ENCODE results near the gene DESI1.
A peak's percentile ranks its signal among the peaks of the same experiment; 100 is the strongest.
"Not testable (repeated sequence)": the region's sequence is repeated elsewhere in the genome, so short reads cannot be mapped to it uniquely, and the experiment has no call there.

Gene DESI1

DNA sequence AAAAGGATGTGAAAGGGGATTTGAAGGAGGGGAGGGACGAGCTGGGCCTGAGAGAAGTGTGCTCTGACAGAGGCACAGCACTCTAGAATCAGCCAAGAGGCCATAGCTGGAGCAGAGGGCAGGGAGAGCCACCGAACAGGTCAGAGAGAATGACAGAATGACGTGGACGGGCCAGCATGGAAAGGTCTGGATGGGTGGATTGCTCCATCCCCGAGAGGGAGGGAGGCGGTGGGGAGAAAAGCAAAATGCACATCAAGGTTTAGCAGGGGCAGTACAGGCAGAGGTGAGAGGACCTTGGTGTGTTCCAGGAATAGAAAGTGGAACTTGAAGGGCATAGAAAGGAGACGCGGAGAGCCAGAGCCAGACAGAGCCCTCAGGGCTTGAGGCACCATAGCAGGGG, 38.1 kb downstream of the DESI1 start:
- no peak for DNase-seq

DNA sequence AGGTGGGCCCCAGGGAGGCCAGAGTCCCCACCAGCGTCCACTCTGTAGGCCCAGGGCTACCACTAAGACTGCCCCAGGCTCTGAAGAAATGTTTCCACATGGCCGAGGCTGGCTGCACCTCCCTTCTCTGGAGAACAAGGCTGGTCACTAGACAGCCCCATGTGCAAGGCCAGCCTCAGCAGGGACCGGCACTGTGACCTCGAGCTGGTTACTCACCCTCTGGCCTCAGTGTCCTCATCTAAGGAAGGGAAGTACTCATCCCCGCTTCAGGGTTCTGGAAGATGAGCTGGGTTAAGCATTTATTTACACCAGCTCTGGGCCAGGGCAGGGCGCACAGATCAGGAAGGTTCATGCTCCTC, 40.9 kb downstream of the DESI1 start:
- DNase-seq: no peak

DNA sequence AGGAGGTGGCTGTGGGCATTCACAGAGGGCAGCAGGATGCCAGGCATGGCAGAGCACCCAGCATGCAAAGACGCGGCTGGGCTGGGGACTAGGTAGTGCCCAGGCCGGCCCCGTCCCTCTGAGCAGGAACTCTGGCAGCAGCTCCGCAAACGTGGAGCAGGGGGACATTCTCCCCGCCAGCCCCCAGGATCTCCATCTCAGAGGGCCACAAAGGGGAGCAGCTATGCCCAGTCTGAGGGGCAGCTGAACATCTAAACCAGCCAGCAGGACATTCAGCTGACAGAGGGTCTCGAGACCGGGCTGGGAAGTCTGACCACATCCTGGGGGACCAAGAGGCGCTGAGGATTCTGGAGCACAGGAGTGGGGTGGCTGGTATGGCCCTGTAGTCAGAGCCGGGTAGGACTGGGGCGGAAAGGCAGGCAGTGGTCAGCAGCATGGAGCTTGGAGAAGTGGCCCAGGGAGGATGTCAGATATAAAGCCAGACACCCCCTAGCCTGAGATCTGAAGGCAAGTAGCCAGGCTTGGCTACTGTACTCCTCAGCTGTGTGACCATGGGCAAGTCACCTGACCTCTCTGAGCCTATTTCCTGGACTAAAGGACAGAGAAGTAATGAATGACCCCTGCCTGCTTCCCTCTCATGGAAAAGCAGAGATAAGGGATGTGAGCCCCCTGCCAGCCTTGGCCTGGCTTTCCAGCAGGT, 41.4 kb downstream of the DESI1 start:
- DNase-seq: no peak

DNA sequence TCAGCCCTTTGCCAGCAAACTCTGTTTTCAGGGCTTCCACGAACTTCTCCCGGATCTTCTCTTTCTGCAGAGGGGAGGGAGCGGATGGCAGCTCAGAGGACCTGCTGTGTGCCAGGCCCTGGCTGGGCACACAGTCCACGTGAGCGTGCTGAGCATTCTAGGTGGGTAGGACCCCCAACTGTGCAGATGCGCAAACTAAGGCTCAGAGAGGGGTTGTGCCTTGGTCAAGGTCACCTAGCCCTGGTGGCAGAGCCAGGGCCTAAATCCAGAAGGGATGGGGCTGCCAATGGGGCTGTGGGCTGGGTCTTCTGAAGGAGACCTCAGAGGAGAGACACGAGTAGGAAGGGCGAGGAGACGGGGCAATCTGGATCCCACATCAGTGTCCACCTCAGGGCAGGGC, 42.0 kb downstream of the DESI1 start:
- no peak for DNase-seq

DNA sequence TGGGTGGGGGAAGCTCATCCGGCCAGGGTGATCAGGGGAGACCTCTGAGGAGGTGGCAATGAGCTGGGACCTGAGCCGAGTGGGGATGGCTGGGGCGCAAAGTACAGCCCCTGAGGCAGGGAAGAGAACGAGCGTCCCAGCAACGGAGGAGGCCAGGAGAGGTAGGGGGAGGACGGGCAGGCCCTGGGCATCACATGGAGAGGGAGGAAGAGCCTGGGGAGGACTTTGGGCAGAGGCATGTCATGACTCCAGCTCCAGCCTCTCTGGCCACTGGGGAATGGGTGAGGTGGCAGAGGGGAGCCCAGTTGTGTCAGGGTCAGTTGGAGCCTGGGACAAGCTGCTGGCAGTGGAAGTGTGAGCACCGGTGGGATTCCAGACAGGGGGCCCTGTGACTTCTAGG, 42.7 kb downstream of the DESI1 start:
- DNase-seq: no peak

DNA sequence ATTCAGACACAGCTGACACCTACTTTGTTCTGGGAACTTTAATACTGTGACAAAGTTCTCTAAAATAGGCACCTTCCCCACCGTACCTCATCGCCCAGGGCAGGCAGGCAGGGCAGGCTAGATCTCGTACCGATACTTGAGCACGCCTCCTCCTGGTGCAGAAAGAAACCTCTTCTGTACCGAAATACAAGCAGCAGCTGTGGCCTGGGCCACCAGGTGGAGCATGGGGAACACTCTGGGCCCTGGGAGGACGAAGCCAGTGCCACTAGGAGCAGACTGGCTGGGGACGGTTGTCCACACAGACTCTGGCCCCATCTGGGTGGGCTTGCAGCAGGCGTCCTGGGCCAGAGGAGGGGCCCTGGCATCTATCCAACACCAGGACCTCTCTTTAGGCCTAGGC, 44.0 kb downstream of the DESI1 start:
- DNase-seq: peak; percentile 47

DNA sequence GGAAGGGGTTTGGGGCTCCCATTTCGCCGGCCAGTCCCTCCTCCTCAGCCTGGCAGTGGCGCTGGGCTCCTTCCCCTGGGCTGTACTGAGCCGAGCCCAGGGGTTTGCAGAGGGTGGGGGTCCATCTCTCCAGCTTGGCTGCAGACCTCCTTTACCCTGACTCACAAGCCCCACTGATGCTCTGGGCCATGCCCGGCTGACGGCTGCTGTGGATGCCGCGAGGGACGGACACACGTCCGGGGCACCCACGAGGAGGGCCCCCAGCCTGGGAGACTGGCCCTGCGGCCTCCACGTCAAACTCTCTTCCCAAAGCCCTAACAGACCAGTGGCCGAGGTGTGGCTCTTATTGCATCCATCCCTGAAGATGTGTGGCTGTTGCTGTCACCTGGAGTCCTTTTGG, 45.3 kb downstream of the DESI1 start:
- no peak for DNase-seq

DNA sequence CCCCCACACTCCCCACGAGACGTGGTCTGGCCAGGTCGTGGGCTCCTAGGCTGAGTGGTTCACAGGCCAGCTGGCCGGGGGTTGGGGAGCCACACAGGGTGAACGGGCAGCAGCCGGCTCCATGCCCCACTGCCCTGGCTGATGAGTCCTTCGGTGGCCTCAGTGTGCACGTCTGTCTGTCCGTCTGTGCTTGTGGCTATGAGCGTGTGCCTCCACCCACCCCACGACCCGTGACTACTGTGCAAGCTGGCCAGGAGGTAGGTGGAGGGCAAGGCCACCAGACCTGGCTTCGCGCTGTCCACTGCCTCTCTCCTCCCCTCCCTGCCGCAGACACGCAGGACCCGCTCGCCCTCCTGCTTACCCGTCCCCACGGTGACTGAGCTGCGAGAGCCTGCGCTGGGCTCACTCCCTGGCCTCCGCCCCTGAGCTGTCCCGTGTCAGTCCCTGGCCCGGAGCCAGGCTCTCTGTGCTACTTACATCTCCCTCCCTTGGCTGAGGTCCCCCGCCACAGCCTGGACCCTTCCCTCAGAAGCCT, 45.9 kb downstream of the DESI1 start:
- DNase-seq: peak; percentile 62

DNA sequence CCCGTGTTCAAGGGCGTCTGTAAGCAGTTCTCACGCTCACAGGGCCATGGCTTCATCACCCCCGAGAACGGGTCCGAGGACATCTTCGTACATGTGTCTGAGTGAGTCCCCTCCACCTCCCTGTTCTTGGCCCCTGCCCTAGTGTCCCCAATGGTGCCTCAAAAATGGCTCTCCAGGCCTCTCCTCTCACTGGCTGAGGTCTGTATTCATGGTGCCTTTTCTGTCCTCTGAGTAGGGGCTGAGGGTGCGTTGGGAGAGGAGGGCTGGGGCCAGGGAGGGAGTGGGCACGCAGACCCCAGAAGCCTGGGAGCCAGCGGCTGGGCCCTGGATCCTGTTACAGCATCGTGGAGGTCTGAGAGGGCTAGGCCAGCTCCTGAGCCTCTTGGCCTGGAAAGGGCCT, 47.2 kb downstream of the DESI1 start:
- no peak for DNase-seq

DNA sequence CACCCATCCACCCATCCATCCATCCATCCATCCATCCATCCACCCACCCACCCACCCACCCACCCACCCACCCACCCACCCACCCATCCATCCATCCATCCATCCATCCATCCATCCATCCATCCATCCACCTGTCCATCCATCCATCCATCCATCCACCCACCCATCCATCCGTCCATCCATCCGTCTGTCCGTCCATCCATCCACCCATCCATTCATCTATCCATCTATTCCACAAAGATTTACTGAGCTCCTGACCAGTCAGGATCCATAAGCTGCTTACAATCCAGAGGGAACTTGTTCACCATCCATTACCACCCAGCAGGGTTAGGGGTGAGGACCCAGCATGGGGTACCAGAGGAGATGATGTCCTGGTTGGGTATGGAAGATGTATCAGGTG, 48.5 kb downstream of the DESI1 start:
- DNase-seq: not testable (repeated sequence)

DNA sequence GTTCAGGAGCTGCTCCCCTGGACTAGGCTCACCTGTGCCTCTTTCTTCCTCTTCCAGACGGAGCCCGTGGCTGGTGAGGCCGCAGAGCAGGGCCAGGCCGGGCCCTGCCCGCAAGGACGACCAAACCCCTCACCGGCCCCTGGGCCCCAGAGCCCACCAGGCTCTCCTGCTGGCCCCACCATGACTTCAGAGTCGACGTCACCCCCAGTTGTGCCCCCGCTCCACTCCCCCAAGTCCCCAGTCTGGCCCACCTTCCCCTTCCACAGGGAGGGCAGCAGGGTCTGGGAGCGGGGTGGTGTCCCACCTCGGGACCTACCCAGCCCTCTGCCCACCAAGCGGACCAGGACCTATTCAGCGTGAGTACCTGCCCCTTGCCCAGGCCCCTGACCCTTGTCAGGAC, 49.1 kb downstream of the DESI1 start:
- no peak for DNase-seq

DNA sequence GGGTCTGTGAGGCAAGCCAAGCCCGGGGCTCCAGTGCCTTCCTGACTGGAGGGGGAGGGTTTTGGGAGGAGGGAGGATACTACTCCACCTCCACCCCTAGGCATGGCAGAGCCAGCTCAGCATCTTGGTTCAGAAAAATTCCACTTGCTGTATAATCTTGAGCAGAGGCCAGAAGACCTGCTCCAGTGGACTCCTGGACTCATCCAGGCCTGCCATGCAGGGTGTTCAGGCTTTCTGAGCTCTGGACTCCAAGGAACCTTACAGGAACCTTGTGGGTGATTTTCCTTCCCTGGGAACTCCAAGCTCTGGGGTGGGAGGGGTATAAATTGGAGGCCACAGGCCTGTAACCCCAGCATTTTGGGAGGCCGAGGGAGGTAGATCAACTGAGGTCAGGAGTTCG, 50.6 kb downstream of the DESI1 start:
- no peak for DNase-seq

DNA sequence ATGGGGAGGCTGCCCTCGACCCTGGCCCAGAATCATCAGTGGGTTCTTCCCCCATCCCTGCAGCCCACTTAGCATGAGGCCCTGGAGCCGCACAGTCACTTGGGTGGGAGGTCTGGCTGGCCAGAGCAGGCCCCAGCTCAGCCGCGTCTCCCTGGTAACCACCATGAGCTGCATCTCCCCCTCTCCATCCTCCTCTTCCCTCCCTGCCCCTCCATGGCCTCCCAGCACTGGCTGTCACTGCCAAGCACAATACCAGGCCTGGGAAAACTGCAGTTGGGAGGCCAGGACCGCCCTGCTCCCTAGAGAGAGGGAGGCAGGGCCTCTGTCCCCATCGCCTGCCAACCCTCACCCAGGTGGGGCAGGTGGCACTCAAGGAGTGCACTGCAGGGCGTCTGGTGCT, 52.0 kb downstream of the DESI1 start:
- peak; percentile 49 for DNase-seq

DNA sequence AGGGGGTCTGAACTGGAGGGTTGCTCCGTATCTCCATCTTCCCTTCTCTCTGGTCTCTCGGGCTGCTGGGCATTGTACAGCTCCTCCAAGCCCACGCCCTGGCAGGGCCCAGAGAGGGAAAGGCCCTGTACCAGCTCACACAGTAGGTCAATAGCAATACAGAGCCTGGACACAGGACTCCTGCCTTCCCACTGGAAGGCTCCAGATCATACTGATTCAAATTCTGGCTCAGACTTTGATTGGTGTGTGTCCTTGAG, 53.4 kb downstream of the DESI1 start:
- DNase-seq: no peak

DNA sequence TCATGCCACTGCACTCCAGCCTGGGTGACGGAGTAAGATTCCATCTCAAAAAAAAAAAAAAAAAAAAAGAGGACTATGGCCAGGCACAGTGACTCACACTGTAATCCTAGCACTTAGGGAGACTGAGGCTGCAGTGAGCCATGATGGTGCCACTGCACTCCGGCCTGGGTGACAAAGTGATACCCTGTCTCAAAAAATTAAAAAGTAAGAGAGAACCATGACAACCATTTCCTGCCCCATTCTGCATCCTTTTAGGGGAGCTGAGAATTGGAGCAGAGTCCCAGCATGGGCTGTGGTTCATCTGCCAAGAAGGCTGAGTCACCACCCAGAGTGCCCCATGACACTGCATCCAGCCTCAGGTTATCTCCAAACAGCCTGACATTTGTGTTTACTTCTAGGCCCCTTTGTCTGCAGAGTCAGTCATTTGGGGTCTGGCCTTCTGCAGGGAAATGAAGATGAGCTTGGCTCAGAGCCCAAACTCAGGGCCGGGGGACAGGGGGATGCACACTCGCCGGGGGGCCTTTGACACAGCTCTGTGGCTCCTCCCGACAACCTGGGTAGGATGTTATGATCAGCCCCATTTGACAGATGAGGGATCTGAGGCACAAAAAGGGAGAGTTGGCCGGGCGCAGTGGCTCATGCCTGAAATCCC, 55.3 kb downstream of the DESI1 start:
- DNase-seq: peak; percentile 40

DNA sequence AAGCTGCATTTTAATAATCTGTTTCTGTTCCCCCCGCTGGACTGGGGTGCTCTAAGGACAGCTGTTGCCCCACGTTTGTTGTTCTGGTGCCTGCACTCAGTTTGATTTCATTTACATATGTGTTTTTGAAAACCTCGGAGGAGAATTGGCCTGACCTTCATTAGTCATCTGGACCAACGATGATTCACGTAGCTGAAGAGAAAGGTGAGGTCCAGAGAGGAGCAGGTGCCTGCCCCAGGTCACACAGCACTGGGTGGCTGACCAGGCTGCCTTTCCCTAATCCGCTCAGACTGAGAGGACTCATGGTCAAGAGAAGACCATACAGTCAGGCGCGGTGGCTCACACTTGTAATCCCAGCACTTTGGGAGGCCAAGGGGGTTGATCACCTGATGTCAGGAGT, 56.3 kb downstream of the DESI1 start:
- no peak for DNase-seq

DNA sequence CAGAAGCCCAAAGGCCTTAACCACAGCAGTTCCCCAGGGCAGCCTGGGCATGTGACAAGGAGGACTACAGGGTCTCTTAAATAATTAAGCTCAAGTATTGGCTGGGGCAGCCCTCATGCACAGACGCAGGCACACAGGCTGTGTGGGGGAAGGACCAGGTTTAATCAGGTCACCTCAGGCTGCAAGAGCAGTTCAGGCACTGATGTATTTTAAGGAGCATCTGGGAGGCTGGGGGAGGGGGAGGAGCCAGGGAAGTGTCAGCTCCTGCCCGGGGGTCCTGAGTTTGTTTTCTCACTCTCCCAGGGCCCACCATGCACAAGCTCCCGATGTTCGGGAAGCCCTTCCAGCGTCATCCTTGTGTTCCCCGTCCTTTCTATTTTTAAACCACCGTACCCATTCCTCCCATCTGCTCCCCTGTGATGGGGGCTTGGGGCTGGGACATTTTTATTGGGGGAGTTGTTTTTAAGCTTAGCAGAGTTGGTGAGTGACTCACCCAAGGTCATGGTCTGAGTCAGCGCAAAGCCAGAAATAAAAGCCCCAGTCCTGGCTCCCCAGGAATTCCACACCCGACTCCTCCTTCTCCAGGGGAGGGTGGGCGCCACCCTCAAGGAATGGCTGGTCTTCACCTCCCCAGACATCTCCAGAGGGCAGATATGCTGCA, 57.7 kb downstream of the DESI1 start:
- DNase-seq: no peak

DNA sequence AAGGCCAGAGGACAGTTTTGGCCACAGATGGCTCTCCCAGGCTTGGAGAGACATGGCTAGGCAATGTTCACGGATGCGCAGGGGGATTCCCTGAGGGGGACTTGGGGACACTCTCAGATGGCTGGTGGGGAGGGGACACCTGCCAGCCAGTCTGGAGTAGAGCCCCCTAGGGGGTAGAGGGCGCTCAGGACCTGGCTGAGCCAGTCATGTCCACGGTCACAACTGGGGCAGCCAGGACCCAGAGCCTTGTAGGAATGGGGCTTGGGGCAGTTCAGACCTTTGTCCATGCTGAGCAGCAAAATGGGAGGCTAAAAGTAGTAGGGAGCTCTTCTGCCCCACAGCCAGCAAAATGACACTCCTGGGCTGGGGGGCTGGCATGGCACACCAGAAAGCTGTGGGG, 58.4 kb downstream of the DESI1 start:
- DNase-seq: no peak

DNA sequence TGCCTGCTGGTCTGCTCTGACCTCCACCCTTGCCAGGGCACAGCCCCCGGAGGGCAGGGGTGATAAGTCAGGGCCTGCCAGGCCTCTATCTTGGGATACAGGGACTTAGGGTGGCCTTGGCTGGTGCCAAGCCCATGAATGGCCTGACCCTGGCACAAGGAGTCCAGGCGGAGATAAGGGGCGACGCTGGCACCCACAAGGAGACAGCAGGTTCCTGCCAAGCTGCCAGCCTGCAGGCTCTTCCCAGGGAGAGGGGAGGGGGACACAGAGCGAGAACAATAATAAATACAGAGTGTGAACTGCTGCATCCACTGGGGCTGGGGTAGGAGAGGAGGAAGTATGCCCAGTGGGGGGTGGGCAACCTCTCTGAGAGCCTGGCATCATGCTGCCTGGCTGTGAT, 59.1 kb downstream of the DESI1 start:
- no peak for DNase-seq

DNA sequence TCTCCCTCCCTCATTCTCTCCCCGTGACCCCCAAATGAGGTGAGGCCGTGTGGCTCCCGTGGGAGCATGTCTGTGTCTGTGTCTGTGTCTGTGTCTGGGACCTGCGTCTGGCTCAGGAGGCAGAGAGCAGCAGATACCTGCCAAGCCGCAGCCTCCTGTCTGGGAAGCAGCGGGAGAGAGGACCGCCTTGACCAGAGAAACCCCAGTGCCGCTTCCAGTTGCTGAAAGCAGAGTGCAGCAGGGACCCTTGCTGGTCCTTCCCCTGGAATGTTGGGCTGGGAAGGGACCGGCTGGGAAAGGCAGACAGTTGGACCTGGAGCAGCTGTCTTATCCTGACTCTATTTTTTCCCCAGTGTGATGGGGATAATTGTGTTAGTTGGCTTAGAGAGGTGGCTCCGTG, 59.5 kb downstream of the DESI1 start:
- DNase-seq: peak; percentile 57

DNA sequence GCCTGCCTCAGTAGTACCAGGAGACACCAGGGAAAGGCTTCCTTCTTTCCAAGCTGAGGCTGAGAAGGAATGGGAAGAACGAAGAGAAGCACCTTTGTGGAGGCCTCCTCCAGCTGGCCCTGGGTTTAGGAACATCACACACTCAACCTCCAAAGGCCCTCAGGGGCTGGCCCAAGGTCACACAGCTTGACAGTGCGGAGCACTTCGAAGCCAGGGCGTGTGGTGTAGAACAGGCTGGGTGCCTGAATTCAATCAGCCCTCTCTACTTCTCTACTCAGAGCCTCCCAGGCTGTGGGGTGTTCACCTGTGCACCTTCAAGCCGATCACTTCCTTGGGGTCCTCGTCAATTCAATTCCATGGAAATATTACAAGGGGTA, 60.8 kb downstream of the DESI1 start:
- no peak for DNase-seq

DNA sequence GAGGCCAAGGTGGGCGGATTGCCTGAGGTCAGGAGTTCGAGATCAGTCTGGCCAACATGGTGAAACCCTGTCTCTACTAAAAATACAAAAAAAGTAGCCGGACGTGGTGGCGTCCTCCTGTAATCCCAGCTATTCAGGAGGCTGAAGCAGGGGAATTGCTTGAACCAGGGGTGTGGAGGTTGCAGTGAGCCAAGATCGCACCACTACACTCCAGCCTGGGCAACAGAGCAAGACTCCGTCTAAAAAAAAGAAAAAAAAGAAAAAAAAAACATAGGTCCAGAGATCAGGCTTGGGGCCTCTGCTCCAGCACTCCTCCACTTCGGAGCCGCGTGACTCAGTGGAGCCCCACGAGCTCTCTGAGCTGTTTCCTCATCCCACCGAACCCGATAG, 62.6 kb downstream of the DESI1 start:
- not testable (repeated sequence) for DNase-seq

DNA sequence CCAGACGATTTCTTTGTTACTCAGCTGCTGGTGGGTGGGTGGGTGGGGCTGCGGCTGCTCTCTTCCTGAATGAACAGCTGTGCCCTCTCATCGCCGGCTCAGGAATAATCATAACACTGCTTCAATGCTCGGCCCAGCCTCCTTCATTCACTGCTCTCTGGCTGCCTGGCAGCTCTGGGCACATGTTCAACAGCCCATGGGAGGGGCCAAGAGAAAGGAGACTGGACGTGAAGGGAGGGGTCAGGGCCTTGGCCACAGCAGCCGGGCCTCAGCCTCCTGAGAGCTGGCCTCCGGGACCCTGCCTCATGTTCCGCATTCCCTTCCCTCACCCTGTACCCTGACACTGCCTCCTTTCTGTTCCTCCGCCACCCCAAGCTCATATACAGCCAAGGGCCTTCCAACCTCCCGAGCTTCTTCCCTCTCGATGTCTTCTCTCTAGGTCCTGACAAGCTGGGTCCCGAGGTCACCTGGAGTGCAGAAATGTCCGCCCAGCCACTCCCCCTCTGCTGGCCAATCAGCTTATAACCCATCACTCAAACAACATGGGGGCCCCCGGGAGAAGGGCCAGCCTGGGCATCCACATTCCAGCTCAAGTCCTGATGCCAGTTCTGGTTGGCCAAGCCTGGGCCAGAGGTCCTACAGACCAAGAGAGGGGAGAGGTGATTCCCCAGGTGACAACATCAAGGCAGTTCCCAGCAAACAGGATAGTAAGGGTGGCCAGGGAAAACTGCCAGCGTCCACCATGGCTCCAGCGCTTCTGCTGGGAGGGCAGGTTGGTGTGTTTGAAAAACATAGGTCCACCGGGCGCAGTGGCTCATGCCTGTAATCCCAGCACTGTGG, 63.2 kb downstream of the DESI1 start:
- peak; percentile 89 for DNase-seq

DNA sequence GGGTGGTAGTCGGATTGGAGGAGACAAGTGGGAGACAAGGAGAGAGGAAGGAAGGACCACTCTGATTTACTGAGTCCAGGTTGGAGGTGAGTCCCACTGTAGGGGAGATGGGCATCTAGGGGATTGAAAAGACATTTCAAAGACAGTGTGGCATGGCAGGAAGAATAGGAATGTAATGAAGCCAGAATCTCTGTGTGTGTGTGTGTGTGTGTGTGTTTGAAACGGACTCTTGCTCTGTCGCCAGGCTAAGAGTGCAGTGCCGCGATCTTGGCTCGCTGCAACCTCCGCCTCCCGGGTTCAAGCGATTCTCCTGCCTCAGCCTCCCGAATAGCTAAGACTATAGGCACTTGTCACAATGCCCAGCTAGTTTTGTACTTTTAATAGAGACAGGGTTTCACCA, 64.3 kb downstream of the DESI1 start:
- DNase-seq: no peak

Measured in femur (tissue), 1 donor.